GM19239 (cell line): Measurements from ENCODE around the gene MAGI1.

Experiments
- DNase-seq: peaks from one replicate; pipeline ENCODE4 v3.0.0; 2011; ENCODE audit warnings: low spot score; ENCODE audit not compliant: insufficient read length
- FAIRE-seq: peaks from 2 replicates; lab custom pipeline; 2011; peaks lifted over from hg19 to GRCh38; lab: Jason Lieb, UNC

Gene MAGI1

DNA sequence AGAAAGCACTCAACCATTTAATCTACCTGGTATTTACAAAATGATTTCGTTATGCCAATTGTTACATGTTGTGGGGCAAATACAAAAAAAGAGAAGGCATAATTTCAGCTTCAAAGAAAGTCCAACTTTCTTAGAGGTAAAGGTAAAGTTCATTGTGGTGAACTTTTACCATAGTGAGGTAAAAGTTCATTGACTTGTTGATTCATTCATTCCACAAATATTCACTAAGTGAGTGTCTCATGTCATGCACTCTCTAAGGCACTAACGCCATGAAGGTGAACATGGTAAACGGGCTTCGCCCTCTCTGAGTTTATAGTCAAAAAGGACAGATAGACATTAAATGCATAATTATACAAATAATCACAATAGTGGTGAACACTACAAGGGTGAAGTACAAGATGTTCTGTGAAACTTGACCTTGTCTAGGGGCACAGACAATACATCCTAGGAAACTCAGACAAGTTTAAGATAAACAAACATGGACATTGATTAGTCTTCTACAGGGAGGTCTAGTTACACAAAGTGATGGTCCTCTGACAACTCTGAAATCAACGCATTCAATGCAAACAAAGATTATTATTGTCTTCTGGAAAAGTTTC, 378.6 kb downstream of the MAGI1 start:
- no peak for DNase-seq
- no peak for FAIRE-seq

DNA sequence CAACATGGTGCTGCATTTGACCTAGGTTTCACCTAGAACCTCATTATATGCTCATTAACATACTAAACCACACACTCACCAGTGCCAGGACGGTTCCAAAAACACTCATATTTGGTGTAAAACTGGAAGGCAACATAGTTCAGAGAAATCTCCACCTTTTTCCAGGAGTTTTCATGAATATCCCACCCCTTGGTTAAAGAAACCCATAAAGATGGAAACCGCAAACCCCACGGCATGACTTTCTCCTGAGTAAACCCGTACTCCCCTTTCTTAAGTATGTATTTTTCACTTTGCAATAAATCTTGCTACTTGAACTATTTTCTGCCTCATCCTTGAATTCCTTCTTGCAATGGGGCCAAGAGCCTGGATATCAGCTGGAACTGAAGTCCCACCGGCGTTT, 379.3 kb downstream of the MAGI1 start:
- DNase-seq (no peak), FAIRE-seq (no peak)

DNA sequence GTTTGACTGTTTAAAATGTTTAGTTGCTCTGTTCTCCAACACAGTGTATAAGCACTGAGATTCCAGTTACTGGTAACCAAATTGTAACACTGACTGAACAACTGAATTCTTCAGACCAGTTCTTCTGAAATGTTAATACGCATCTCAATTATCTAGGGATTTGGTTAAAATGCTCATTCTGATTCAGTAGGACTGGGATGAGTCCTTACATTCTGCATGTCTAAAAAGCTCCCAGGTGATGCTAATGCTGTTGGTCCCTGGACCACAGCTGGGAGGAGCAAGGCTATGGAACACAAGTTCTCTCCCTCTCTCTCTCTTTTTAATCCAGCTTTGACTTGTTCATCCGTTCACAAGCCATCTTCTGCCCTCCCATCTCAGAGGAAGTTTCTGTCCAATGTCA, 380.3 kb downstream of the MAGI1 start:
- DNase-seq, result no peak
- FAIRE-seq, result no peak

DNA sequence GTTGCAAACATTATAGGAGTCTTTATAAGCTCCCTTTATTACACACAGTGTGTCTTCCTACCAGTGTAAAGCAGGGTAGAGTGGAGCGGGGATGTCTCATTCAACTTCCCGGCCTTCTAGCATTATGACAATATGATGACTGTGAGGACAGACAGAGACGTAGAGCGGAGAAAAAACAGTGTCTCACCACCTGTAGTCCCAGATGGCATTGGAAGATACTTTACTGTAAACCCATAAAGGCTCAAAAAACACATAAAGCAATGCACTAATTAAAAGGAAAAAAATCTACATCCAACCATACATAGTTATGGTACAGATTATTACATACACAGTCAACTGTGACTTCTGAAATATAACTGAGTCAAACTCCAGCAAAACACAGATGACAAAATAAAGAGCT, 383.7 kb downstream of the MAGI1 start:
- no peak for DNase-seq
- FAIRE-seq, result no peak

DNA sequence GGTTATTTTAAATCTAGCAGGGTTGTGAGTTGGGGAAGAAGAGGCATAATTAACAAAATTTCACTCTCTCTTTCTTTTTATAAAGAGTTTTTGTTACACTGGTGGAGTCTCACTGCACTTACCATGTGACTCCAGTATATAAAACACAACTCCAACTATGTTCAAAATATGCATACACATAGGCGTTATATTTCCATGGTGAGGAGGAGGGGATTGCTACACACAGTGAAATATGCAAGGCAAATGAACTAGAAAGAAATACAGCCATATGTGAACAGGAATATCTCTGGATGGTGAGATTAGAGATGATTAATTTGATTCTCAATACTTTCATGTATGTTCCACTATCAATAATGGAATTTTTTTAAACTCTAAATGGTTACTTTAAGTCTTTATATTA, 385.0 kb downstream of the MAGI1 start:
- FAIRE-seq (no peak), DNase-seq (no peak)

DNA sequence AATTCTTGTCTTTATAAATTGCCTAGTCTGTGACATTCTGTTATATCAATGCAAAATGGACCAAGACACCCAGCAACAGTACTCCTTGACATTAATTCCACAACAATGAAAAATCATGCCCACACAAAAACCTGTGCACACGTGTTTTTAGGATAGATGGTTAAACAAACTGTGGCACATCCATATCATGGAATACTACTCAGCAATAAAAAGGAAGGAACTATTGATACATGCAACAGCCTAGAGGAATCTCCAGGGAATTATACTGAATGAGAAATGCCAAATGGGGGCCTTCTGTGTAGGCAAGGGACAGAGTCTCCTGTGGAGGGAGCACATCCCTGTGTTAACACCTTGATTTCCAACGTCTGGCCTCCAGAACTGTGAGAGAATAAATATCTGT, 388.5 kb downstream of the MAGI1 start:
- DNase-seq, result no peak
- no peak for FAIRE-seq

DNA sequence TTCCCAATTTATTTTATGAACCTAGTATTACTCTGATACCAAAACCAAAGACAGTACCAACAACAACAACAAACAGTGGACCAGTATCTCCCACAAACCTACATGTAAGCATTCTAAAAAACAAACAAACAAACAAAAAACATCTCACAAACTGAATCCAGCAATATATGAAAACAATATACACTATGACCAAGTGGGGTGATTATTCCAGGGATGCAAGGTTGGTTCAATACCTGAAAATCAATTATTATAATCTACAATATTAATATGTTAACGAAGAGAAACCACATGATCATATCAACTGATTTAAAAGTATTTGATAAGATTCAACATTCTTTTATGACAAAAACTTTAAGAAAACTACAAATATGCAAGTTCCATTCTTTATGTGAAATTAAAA, 391.3 kb downstream of the MAGI1 start:
- DNase-seq, result no peak
- FAIRE-seq, result no peak

DNA sequence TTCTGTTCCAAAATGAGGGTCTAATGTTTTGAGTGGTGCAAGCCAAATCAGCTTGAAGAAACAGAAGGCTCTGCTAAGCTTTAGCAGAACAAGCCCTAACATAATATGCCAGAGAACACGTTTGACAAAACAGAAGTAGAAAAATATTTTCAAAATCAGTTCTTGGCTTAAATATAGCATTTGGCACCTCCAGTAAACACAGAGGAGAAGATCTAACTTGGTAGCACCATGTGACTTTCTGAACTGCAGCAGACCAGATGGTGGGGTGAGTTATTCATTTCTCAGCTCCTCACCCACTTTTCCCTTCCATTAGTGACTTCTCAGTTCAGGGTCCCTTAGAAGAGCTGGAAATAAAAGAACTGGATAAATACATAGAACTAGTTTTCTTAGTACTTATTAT, 395.8 kb downstream of the MAGI1 start:
- DNase-seq (no peak), FAIRE-seq (no peak)

DNA sequence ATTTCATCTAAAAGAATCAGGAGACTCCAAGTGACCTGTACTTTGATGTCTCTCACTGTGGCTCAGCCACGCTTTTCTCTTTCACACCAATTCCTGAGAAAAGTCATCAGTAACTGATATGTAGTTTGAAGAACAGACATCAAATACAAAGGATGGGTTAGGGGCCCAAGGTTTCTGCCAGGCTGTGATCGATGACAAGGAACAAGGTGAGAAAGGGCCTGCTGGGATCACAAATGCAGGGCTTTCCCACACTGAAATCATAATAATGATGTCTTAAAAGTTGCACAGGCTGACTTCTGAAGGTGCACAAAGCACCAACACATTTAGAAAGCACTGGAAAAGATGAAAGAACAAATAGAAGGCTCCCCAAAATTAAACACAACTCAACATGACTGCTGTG, 396.9 kb downstream of the MAGI1 start:
- no peak for FAIRE-seq
- DNase-seq, result no peak

DNA sequence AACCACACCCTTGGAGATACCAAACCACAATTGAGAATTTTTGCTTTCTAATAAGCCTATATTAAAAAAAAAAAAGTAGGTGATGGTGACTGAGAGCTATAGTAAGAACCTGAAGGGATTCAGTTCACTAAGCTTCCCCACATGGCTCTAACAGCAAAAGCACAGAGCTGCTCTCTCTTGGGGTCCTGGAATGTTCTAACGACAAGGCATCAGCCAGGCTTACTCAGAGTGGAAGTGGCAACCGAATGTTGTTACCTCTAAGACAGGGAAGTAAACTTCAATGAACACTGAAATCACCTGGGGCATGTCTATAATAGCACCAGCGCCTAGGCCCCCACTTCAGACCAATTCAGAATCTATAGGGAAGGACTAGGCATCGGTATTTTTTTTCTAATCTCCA, 397.7 kb downstream of the MAGI1 start:
- FAIRE-seq (no peak), DNase-seq (no peak)

DNA sequence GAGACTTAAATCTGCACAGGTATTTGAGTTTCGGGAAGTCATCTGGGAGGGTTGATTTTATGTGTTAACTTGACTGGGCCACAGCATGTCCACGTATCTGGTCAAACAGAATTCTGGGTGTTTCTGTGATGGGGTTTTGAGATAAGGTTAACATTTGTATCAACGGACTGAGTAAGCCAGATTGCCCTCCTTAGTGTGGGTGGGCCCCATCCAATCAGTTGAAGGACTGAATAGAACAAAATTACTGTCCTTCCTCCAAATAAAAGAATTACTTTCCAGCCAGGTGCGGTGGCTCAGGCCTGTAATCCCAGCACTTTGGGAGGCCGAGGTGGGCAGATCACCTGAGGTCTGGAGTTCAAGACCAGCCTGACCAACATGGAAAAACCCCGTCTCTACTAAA, 399.3 kb downstream of the MAGI1 start:
- no peak for DNase-seq
- no peak for FAIRE-seq

DNA sequence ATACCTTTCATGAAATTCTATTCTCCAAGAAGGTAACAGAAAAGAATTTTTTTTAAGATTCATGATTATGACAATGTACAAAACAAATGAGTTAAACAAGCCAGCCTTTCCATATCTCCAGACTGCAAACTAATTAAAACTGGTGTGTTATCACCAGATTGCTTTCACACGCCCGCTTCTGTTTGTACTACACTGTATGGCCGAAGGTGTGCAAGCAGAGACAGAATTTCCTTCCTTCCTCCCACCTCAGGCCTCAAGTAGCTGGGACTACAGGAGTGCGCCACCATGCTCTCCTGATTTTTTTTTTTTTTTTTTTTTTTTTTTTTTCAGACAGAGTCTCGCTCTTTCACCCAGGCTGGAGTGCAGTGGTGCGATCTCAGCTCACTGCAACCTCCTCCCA, 400.4 kb downstream of the MAGI1 start:
- no peak for DNase-seq
- FAIRE-seq, result no peak

DNA sequence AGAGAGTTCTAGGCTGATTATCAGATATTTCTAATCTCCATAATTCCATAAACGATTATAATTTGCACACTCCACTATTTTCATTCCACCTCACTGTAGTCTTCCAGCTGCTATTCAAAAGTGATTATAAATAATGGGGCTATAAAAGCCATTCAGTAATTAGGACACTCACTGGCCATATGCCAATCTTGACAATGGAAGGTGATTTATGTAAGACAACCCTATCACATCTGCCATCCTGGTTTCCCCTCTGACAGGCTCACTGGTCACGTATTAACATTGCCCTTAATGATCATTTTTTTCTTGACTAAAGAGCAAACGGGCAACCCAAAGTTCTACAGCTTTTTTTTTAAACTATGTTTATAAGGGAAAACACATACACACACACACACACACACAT, 402.4 kb downstream of the MAGI1 start:
- FAIRE-seq, result no peak
- no peak for DNase-seq

DNA sequence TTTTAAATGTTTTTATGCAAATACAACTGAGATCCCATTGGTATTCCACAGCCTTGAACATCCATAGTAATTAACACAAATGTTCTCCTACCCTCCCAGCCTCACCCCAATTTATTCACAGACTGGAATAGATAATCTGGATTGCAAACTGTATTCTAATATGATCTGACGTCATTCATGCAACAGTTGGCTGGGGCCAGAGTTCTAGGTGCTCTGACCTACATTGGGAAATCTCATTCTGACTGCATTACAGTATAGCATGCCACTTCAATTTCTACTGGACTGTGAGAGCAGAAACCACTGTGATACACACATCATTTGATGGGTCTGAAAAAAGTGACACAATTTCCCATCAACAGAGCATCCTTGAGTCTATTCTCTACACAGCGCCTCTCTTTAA, 403.1 kb downstream of the MAGI1 start:
- DNase-seq (no peak), FAIRE-seq (no peak)

DNA sequence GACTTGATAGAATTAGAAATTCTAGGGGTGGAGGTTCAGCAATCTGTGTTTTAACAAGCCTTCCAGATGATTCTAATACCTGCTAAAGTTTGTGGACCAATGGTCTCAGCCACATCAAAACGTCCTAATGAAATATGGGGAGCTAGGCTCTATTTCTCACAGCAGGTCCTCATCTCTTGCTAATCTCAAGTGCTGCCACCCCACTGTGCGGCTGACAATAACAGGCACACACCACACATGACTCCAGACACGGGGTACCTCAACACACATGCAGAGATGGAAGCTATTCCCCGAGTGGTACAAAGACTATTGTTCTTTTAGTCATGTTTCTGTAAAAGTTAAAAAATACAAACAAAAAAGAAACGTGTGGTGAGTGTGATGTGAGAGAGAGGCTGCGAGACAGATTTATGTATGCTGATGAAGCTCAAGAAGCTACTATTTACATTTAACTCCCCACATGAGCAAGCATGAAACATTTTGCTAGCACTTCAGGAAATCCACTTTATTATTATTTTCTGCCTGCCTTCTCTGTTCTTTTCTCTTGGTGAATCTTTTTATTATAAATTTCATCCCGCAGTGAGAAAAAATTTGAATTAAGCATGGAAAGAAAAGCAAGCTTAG, 405.6 kb downstream of the MAGI1 start:
- DNase-seq (no peak), FAIRE-seq (no peak)

DNA sequence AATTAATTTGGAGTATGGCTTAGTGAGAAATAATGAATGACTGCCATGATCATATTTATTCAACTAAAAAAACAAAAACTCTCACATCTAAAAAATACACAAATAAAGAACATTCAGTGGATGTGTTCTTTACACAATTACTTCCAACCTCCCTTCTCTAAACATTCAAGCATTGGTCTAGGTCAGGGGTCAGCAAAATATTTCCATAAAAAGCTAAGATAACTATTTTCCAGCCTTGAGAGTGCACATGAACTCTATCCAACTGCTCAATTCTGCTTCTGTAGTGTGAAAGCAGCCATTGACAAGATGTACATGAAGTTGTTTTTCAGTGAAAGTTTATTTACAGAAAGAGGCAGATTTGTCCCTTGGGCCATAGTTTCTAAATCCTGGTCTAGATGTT, 406.3 kb downstream of the MAGI1 start:
- no peak for DNase-seq
- FAIRE-seq, result no peak

DNA sequence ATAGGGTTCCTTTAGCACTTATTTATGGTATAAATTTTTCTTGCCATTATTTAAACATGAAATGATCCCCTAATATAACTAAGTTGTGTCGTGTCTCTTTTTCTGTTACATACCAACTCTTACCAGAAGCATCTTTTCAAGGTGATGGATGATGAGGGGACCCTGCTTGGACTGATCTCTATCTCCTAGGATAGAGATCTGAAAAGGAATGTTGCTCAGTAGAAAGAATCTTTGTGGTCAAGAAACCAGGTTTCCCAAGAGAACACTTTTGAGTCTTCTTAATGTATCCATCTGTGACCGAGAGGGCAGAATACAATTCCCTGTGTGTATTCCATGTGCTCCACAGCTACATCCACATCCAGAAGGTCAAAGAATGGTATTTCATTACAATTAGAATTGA, 409.7 kb downstream of the MAGI1 start:
- FAIRE-seq (no peak), DNase-seq (no peak)

DNA sequence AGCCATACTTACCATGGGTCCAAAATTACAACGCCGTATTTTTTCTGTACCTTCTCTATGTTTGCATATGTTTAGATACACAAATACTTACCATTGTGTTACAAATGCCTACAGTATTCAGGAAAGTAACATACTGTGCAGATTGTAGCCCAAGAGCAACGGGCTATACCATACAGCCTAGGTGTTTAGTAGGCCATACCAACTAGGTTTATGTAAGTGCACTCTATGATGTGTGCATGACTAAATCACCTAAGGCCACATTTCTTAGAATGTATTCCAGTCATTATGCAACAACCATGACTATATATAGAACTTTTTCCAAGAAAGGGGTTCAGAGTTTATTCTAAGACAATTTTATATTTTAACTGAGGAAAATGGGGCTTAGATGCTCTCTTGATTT, 411.7 kb downstream of the MAGI1 start:
- FAIRE-seq (no peak), DNase-seq (no peak)

DNA sequence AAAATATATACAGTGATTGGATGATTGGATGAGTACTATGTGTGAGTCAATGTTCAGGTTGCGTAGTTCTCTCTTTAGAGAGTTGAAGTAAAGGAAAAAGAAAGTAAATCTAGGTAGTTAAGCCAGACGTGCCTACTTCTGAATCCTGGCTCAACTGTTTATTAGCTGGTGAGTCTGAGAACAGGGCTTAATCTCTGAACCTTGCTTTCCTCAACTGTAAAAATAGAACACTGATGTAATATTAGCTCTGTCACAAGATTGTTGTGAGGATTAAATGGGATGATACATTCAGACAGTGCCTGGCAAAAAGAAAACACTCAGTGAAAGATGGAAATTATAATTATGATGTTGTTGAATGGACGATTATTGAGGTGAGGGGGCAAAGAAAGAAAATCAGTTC, 413.4 kb downstream of the MAGI1 start:
- no peak for FAIRE-seq

DNA sequence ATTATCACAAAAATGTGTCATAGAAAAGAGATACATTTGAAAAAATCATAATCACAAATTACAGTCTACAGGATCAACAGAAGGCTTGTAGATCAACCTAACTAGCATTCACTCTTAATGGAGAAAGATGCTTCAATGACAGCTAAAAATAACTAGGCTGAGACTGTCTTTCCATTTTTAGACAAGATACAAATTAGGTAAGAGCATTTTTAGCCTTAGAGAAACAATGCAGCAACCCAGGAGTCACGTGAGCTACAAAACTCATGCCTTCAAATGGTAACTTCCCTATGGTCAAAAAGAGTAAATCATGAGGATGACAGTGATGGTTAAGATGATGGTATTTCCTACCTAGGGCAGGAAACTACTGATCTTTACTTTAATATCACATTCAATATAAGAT, 415.4 kb downstream of the MAGI1 start:
- DNase-seq (no peak), FAIRE-seq (no peak)

More for the DNA sequence above, 413.4 kb downstream of the MAGI1 start:
- no peak for DNase-seq

DNA sequence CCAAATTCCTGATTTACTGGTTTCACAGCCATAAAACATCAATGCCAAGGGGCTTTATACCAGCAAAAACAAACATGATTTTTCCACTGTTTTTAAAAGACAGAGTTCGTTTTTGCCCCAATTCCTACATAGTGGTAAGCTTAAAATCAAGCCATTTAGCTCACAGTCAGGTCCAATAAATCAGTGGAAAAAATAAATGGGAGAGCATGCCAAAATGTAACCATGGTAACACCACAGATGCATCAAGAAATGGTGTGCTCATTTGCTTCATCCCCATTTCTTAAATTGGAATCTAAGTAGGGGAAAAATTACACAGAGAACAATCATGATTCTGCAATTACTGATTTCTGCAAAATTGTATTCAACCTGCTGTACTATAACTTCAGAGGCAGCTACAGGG, 418.8 kb downstream of the MAGI1 start:
- DNase-seq, result no peak
- FAIRE-seq, result no peak

DNA sequence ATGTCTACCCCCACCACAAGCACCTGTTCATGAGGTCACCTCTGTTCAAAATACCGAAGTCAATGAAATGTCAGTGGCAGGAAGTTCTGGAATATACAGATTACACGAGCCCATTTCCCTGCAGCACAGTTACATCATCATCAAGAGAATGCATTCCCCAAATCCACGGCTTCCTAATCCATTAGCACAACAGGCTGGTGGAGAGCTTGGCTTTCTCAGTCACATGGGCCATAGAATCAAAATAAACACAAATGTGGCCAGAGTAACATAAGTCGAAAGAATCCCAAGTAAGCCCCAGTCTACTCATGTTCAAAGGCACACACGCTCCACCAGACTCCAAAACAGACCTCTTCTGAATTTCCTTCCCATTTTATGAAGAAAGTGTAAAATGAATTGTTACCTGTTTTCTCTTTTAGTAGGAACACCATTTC, 419.3 kb downstream of the MAGI1 start:
- DNase-seq (no peak), FAIRE-seq (no peak)

DNA sequence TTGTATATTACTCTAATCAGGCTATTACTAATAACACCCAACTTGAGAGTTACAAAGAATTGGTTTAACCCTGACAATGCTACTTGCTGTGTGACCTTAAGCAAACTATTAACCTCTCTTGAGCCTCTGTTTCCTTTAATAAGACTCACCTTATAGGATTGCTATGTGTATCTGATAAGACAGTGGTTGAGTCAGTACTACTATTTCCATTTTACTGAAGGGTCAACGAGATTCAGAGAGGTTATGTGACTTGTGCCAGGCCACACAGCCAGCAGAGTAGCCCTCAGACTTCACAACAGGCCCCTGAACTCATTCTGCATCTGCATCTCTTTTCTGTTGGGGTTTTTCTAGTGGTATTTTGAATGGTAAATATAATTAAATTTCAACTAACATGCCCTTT, 420.1 kb downstream of the MAGI1 start:
- no peak for DNase-seq
- no peak for FAIRE-seq
